ENCODE measurements around the gene NXN.

The NXN gene

GRCh38 chr17:892958-893357 lies 86.6 kb downstream of the NXN start:
- DNase-seq (ENCODE audit: low spot score in 2 of 2) (no peak), ATAC-seq (replicated peaks; ENCODE audit: extremely low read depth, poor library complexity, severe bottlenecking) (no peak)
- H3K27ac Mint-ChIP-seq (ENCODE audit: low read depth), result no peak overlapping the region
- H3K36me3 Mint-ChIP-seq (ENCODE audit: insufficient read depth), result peaks cover 1% of the 10 kb centered on the region
- no peaks in the 10 kb centered on the region for H3K9me3 Mint-ChIP-seq
- peaks cover 45% of the 10 kb centered on the region for H3K27me3 Mint-ChIP-seq
- peaks cover 16% of the 10 kb centered on the region for H3K4me1 Mint-ChIP-seq
- no peak overlapping the region for H3K4me3 Mint-ChIP-seq

GRCh38 chr17:888998-889441 lies 90.6 kb downstream of the NXN start:
- peaks cover 29% of the 10 kb centered on the region for H3K27me3 Mint-ChIP-seq
- peak in 1 of 2 donors; percentile 14 for DNase-seq (ENCODE audit: low spot score in 2 of 2)
- H3K4me1 Mint-ChIP-seq, result peaks cover 16% of the 10 kb centered on the region
- peaks cover 1% of the 10 kb centered on the region for H3K36me3 Mint-ChIP-seq (ENCODE audit: insufficient read depth)
- H3K4me3 Mint-ChIP-seq, result peak overlapping the region; percentile 8
- H3K27ac Mint-ChIP-seq (ENCODE audit: low read depth), result no peak overlapping the region
- no peaks in the 10 kb centered on the region for H3K9me3 Mint-ChIP-seq
- ATAC-seq (replicated peaks; ENCODE audit: extremely low read depth, poor library complexity, severe bottlenecking), result peak; percentile 67

- Mint-ChIP-seq H3K27me3 (peaks cover 42% of the 10 kb centered on the region), H3K9me3 (no peaks in the 10 kb centered on the region), H3K4me1 (peaks cover 16% of the 10 kb centered on the region), H3K4me3 (no peak overlapping the region), H3K27ac (ENCODE audit: low read depth) (no peak overlapping the region), H3K36me3 (ENCODE audit: insufficient read depth) (peaks cover 1% of the 10 kb centered on the region)
- ATAC-seq (replicated peaks; ENCODE audit: extremely low read depth, poor library complexity, severe bottlenecking), result no peak
- DNase-seq (ENCODE audit: low spot score in 2 of 2), result no peak
These were observed 91.9 kb downstream of the NXN start for GRCh38 chr17:887551-888209.

GRCh38 chr17:885971-886571 lies 93.5 kb downstream of the NXN start:
- no peak for ATAC-seq (replicated peaks; ENCODE audit: extremely low read depth, poor library complexity, severe bottlenecking)
- Mint-ChIP-seq H3K27me3 (peaks cover 54% of the 10 kb centered on the region), H3K27ac (ENCODE audit: low read depth) (no peak overlapping the region), H3K4me3 (no peak overlapping the region), H3K9me3 (no peaks in the 10 kb centered on the region), H3K4me1 (peaks cover 16% of the 10 kb centered on the region), H3K36me3 (ENCODE audit: insufficient read depth) (peaks cover 1% of the 10 kb centered on the region)
- no peak for DNase-seq (ENCODE audit: low spot score in 2 of 2)

- H3K4me1 Mint-ChIP-seq, result peaks cover 6% of the 10 kb centered on the region
- peaks cover 60% of the 10 kb centered on the region for H3K27me3 Mint-ChIP-seq
- H3K36me3 Mint-ChIP-seq (ENCODE audit: insufficient read depth), result no peaks in the 10 kb centered on the region
- DNase-seq (ENCODE audit: low spot score in 2 of 2), result no peak
- no peaks in the 10 kb centered on the region for H3K9me3 Mint-ChIP-seq
- ATAC-seq (replicated peaks; ENCODE audit: extremely low read depth, poor library complexity, severe bottlenecking), result no peak
- H3K27ac Mint-ChIP-seq (ENCODE audit: low read depth), result no peak overlapping the region
- no peak overlapping the region for H3K4me3 Mint-ChIP-seq
These were observed 96.0 kb downstream of the NXN start for GRCh38 chr17:883586-883962.

- H3K4me3 Mint-ChIP-seq, result no peak overlapping the region
- no peaks in the 10 kb centered on the region for H3K36me3 Mint-ChIP-seq (ENCODE audit: insufficient read depth)
- no peak for ATAC-seq (replicated peaks; ENCODE audit: extremely low read depth, poor library complexity, severe bottlenecking)
- H3K27ac Mint-ChIP-seq (ENCODE audit: low read depth), result no peak overlapping the region
- H3K27me3 Mint-ChIP-seq, result peaks cover 66% of the 10 kb centered on the region
- peaks cover 6% of the 10 kb centered on the region for H3K4me1 Mint-ChIP-seq
- no peaks in the 10 kb centered on the region for H3K9me3 Mint-ChIP-seq
- no peak for DNase-seq (ENCODE audit: low spot score in 2 of 2)
These were observed 96.6 kb downstream of the NXN start for GRCh38 chr17:882827-883585.

- Mint-ChIP-seq H3K27ac (ENCODE audit: low read depth) (no peak overlapping the region), H3K9me3 (no peaks in the 10 kb centered on the region), H3K4me1 (peaks cover 6% of the 10 kb centered on the region), H3K27me3 (peaks cover 74% of the 10 kb centered on the region), H3K36me3 (ENCODE audit: insufficient read depth) (no peaks in the 10 kb centered on the region), H3K4me3 (no peak overlapping the region)
- no peak for ATAC-seq (replicated peaks; ENCODE audit: extremely low read depth, poor library complexity, severe bottlenecking)
- no peak for DNase-seq (ENCODE audit: low spot score in 2 of 2)
These were observed 97.8 kb downstream of the NXN start for GRCh38 chr17:881778-882177.

- Mint-ChIP-seq H3K36me3 (ENCODE audit: insufficient read depth) (no peaks in the 10 kb centered on the region), H3K27me3 (peaks cover 75% of the 10 kb centered on the region), H3K4me1 (peaks cover 12% of the 10 kb centered on the region), H3K27ac (ENCODE audit: low read depth) (no peak overlapping the region), H3K9me3 (no peaks in the 10 kb centered on the region), H3K4me3 (no peak overlapping the region)
- ATAC-seq (replicated peaks; ENCODE audit: extremely low read depth, poor library complexity, severe bottlenecking) (no peak), DNase-seq (ENCODE audit: low spot score in 2 of 2) (no peak)
These were observed 98.9 kb downstream of the NXN start for GRCh38 chr17:880443-881269.

- ATAC-seq (replicated peaks; ENCODE audit: extremely low read depth, poor library complexity, severe bottlenecking), result no peak
- Mint-ChIP-seq H3K27me3 (peaks cover 83% of the 10 kb centered on the region), H3K27ac (ENCODE audit: low read depth) (no peak overlapping the region), H3K4me3 (no peak overlapping the region), H3K9me3 (no peaks in the 10 kb centered on the region), H3K4me1 (peaks cover 12% of the 10 kb centered on the region), H3K36me3 (ENCODE audit: insufficient read depth) (no peaks in the 10 kb centered on the region)
- peak; percentile 44 to 46 for DNase-seq (ENCODE audit: low spot score in 2 of 2)
These were observed 99.8 kb downstream of the NXN start for GRCh38 chr17:879546-880442.

GRCh38 chr17:877630-878029 lies 101.9 kb downstream of the NXN start:
- H3K27me3 Mint-ChIP-seq, result peaks cover 75% of the 10 kb centered on the region
- H3K36me3 Mint-ChIP-seq (ENCODE audit: insufficient read depth), result no peaks in the 10 kb centered on the region
- ATAC-seq (replicated peaks; ENCODE audit: extremely low read depth, poor library complexity, severe bottlenecking) (no peak), DNase-seq (ENCODE audit: low spot score in 2 of 2) (no peak)
- no peak overlapping the region for H3K27ac Mint-ChIP-seq (ENCODE audit: low read depth)
- H3K4me3 Mint-ChIP-seq, result no peak overlapping the region
- peaks cover 12% of the 10 kb centered on the region for H3K4me1 Mint-ChIP-seq
- H3K9me3 Mint-ChIP-seq, result no peaks in the 10 kb centered on the region

GRCh38 chr17:876272-876671 lies 103.3 kb downstream of the NXN start:
- peaks cover 75% of the 10 kb centered on the region for H3K27me3 Mint-ChIP-seq
- H3K4me3 Mint-ChIP-seq, result no peak overlapping the region
- ATAC-seq (replicated peaks; ENCODE audit: extremely low read depth, poor library complexity, severe bottlenecking) (peak; percentile 79), DNase-seq (ENCODE audit: low spot score in 2 of 2) (peak in 1 of 2 donors; percentile 17)
- no peak overlapping the region for H3K27ac Mint-ChIP-seq (ENCODE audit: low read depth)
- peaks cover 12% of the 10 kb centered on the region for H3K4me1 Mint-ChIP-seq
- H3K9me3 Mint-ChIP-seq, result no peaks in the 10 kb centered on the region
- H3K36me3 Mint-ChIP-seq (ENCODE audit: insufficient read depth), result no peaks in the 10 kb centered on the region

All from central memory CD8-positive, alpha-beta T cell (primary cell).